ENCODE measurements around the gene EIF1. TPM values are rescaled to one million over a fixed set of nuclear protein-coding genes. Genes with fewer than 3 reads are reported as not detected.

The EIF1 gene
- total and polyA plus RNA-seq, 9 donors, result 270 to 1,340 (median 813) TPM

GRCh38 chr17:41689497-41690299 lies 1.0 kb downstream of the EIF1 start:
- intact Hi-C loops (cut with DNase I), result no loop called here
- whole genome bisulfite sequencing, 3 donors, result 2 to 3% (median 3%) methylated on average over 26 to 27 of the region's 27 CpGs
- Histone ChIP-seq H3K4me3 (peak overlapping the region; percentile 95), H3K27ac (peak overlapping the region; percentile 97 to 99), H3K27me3 (no peaks in the 10 kb centered on the region), H3K36me3 (no peaks in the 10 kb centered on the region), H3K9me3 (no peaks in the 10 kb centered on the region), H3K4me1 (ENCODE audit: insufficient read depth) (no peaks in the 10 kb centered on the region)
- DNase-seq, result peak in 1 of 5 donors; percentile 44
- TF ChIP-seq POLR2A (IDR thresholded peaks at IDR 0.05), result no peak
- TF ChIP-seq CTCF (IDR thresholded peaks at IDR 0.05), result peak; percentile 29 to 65 (median 59)
- no peak for TF ChIP-seq EP300 (IDR thresholded peaks at IDR 0.05)

- peaks cover 2% of the 10 kb centered on the region for H3K4me1 ChIP-seq (ENCODE audit: insufficient read depth)
- DNase-seq, result no peak
- H3K27me3 ChIP-seq, result no peaks in the 10 kb centered on the region
- H3K27ac ChIP-seq, result no peak overlapping the region
- no peaks in the 10 kb centered on the region for H3K36me3 ChIP-seq
- H3K4me3 ChIP-seq, result peak overlapping the region; percentile 95
- TF ChIP-seq POLR2A (IDR thresholded peaks at IDR 0.05) (no peak), CTCF (IDR thresholded peaks at IDR 0.05) (no peak), EP300 (IDR thresholded peaks at IDR 0.05) (no peak)
- H3K9me3 ChIP-seq, result no peaks in the 10 kb centered on the region
- intact Hi-C loops (cut with DNase I), result no loop called here
- WGBS, 3 donors, result 65 to 73% (median 67%) methylated on average over 2 of the region's 2 CpGs
These were observed 1.8 kb downstream of the EIF1 start for GRCh38 chr17:41690497-41690896.

- H3K27me3 ChIP-seq, result no peaks in the 10 kb centered on the region
- intact Hi-C loops (cut with DNase I), result no loop called here
- no peak overlapping the region for H3K27ac ChIP-seq
- H3K9me3 ChIP-seq, result no peaks in the 10 kb centered on the region
- no peak for TF ChIP-seq POLR2A (IDR thresholded peaks at IDR 0.05)
- TF ChIP-seq CTCF (IDR thresholded peaks at IDR 0.05), result no peak
- no peak for TF ChIP-seq EP300 (IDR thresholded peaks at IDR 0.05)
- 63 to 70% (median 64%) methylated on average over 10 of the region's 10 CpGs for WGBS, 3 donors
- DNase-seq, result no peak
- H3K36me3 ChIP-seq, result no peaks in the 10 kb centered on the region
- peaks cover 5% of the 10 kb centered on the region for H3K4me1 ChIP-seq (ENCODE audit: insufficient read depth)
- no peak overlapping the region for H3K4me3 ChIP-seq
These were observed 2.5 kb downstream of the EIF1 start for GRCh38 chr17:41691031-41691777.

GRCh38 chr17:41692722-41693521 lies 4.2 kb downstream of the EIF1 start:
- no peaks in the 10 kb centered on the region for H3K36me3 ChIP-seq
- H3K4me3 ChIP-seq, result no peak overlapping the region
- intact Hi-C loops (cut with DNase I), result no loop called here
- no peaks in the 10 kb centered on the region for H3K27me3 ChIP-seq
- 81 to 89% (median 85%) methylated on average over 11 of the region's 11 CpGs for WGBS, 3 donors
- no peak overlapping the region for H3K27ac ChIP-seq
- no peak for TF ChIP-seq CTCF (IDR thresholded peaks at IDR 0.05)
- no peak for TF ChIP-seq POLR2A (IDR thresholded peaks at IDR 0.05)
- peaks cover 10% of the 10 kb centered on the region for H3K4me1 ChIP-seq (ENCODE audit: insufficient read depth)
- no peaks in the 10 kb centered on the region for H3K9me3 ChIP-seq
- no peak for DNase-seq
